HG03159 (cell line): ENCODE measurements around the gene DOCK2.
"Not testable (repeated sequence)": the region's sequence is repeated elsewhere in the genome, so short reads cannot be mapped to it uniquely, and the experiment has no call there.

Experiments
- ATAC-seq: cut with Tn5 transposase; IDR thresholded peaks from one replicate; pipeline ENCODE4 v1.9.1; 2021; ENCODE audit warnings: mild to moderate bottlenecking, moderate library complexity; ENCODE audit not compliant: unreplicated experiment

DOCK2 gene

DNA sequence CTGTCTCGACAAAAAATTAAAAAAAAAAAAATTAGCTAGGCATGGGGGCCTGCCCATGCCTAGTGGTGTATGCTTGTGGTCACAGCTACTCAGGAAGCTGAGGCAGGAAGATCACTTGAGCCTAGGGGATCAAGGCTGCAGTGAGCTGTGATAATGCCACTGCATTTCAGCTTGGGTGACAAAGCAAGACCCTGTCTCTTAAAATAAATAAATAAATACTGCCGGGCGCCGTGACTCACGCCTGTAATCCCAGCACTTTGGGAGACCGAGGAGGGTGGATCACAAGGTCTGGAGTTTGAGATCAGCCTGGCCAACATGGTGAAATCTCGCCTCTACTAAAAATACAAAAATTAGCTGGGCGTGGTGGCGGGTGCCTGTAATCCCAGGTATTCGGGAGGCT, 115.5 kb downstream of the DOCK2 start:
- not testable (repeated sequence) for ATAC-seq

DNA sequence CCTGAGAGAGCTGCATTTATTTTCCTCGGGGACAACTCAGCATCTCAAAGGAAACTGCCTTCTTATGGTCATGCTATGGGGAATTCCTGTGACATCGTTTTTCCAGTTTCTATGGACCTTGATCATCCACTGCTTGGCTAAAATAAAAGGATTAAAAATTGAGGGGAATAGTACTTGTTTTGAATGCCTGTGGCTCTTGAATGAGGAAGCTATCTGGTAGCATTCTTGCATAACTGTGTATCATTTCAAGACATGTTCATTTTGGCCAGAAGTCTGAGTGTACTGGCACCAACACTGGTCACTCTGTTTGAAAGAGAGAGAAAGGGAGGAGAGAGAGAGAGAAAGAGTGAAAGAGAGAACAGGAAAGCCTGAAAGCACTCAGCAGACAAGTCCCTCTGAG, 116.7 kb downstream of the DOCK2 start:
- ATAC-seq = no peak

GRCh38 chr5:169754737-169755136, 117.7 kb downstream of the DOCK2 start:
- no peak for ATAC-seq

DNA sequence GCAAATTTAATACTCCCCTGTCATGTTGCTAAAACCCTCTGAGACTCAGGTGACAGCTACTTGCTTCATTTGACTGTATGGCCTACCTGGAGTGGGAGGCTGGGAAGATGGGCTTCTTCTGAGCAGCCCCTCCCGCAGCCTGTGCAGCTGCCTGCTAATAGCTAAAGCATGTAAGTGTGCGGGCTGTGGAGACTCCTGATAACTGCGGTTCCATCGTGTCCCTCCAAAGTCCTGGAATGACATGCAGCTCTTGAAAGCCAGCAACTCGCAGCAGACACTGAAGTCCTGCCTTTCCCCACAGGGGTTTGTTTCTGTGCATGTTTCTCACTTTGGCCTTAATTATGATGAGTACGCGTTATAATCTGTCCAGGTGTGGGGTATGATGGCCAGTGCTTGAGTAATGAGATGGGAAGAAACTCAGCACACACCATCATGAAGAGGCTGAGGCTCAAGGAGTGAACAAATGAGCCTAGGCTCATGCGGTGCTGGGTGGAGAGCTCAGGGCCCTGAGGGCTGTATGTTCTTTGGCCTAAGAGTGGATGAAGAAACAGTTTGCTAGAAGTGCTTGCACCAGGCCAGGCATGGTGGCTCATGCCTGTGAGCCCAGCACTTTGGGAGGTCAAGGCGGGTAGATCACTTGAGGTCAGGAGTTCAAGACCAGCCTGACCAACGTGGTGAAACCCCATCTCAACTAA, 119.1 kb downstream of the DOCK2 start:
- no peak for ATAC-seq

DNA sequence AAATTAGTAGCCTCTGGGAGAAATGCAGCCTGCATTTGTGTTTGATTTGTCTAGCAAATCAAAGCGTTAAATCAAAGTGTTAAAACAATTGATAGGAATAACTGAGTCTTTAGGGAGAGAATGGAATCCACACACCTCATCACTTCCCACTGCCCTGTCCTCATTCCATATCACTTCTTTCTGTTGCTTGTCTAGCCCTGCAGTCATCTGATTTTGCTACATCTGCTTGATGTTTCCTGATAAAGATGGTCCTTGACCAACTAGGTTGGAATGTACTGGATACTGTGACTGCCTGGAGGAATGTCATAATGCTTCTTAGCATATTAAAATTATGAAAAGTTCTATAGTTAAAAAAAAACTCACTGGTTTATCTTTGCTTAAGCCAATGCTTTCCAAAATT, 119.9 kb downstream of the DOCK2 start:
- ATAC-seq = no peak

GRCh38 chr5:169758886-169759285, 121.8 kb downstream of the DOCK2 start:
- no peak for ATAC-seq

DNA sequence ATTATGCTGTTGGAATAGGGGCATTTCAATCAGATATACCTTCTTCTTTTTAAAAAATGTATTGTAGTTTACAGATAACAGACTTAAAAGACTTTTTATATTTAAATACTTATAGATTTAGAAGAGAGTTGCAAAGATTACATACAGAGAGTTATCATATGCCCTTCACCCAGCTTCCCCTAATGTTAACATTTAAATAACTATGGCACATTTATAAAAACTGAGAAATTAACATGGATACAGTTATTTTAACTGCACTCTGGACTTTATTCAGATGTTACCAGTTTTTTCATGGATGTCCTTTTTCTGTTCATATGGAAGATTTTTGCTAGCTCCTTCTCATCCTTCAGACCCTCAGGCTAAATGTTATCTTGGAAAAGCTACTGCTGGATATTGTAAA, 123.2 kb downstream of the DOCK2 start:
- no peak for ATAC-seq

DNA sequence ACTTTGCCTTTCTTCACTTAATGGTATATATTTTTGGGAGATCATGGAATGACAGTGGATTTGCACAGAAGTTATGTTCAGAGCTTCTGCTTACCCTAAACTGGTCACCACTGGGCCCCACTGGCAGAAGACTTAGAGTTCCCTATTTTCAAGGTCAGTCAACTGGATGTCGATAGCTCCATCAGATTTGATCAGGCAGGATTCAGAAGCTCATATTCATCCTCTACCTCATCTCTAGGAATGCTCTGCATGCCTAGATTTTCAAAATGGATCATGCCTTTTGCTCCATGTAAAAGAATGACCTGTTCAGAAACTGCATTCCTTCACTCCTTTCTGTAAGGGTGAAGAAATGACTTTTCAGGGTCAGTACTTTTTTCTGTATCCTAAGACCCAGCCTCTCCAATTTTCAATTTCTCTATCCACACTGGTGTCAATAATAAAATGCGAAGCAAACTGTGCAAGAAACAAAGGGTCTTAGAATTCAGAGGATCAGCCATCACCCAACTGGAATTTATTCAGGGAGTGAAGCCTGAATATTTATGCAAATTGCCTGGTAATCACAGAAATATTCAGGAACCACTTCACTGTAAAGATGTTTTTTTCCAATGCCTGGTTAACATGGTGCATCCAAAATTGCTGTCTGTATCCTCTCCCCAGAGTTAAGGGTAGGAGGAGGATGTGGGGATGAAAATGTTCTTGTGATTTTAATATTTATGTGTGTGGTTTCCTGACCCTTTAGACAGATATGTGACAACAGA, 125.4 kb downstream of the DOCK2 start:
- ATAC-seq = no peak

DNA sequence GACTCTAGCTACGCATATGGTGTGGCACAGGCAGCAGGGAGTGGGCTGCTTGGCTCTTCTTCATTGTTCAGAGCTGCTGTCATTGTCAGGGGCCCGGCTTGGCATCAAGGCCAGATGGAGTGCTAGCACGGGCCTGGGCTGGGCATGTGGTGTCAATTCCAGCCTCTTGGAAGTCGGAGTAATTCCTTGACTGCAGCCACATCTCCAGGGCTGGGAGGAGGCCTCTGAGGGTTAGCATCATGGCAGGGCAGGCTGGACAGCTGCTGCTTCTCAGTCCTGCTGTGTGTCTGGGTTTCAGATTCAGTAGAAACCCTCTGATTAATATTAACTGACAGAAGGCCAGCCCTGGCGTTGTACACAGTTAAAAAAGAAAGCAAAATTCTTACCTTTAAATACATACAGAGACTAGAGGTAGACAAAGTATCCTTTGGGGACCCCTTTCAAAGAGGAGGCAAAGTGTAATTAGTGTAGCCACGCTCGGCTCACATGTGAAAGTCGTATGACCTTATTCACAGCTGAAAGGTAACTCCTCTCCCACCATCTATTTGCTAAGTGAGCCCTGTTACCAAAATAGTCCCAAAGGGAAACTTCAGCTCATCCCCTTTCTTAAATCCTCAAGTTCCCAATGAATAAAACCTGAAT, 126.4 kb downstream of the DOCK2 start:
- ATAC-seq = peak; percentile 73

GRCh38 chr5:169764018-169764378, 126.9 kb downstream of the DOCK2 start:
- no peak for ATAC-seq

GRCh38 chr5:169765176-169765996, 128.3 kb downstream of the DOCK2 start:
- no peak for ATAC-seq

- not testable (repeated sequence) for ATAC-seq
Measured at GRCh38 chr5:169766943-169767342, 129.9 kb downstream of the DOCK2 start.

DNA sequence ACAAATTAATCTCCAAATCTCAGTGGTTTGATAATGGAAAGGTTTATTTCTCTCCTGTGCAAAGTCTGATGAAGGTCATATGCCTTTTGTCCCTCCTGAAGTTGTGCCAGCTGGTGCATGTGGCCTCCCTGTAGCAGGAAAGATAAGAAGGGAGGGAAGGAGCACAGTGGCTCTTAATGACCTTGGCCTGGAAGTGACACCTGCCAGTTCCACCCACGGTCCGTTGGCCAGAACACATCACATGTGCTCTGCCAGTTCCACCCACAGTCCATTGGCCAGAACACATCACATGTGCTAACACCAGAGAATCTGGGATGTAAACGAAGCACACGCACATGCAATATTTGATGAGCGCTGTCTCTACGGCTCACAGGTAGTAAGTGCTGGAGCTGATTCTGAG, 130.9 kb downstream of the DOCK2 start:
- ATAC-seq = no peak

- ATAC-seq = no peak
Measured at GRCh38 chr5:169768416-169768815, 131.3 kb downstream of the DOCK2 start.

DNA sequence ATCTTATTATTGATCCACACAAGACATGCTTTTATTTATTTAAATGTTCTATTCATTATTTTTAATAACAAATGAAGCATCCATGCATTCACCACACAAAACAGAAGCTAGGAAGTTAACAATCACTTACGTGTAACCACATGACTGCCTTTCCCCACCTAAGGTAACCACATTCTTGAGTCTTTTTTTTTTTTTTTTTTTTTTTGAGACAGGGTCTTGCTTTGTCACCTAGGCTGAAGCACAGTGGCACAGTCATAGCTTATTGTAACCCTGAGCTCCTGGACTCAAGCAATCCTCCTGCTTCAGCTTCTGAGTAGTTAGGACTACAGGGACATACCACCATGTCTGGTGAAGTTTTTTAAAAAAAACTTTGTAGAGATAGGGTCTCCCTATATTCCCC, 133.0 kb downstream of the DOCK2 start:
- no peak for ATAC-seq

DNA sequence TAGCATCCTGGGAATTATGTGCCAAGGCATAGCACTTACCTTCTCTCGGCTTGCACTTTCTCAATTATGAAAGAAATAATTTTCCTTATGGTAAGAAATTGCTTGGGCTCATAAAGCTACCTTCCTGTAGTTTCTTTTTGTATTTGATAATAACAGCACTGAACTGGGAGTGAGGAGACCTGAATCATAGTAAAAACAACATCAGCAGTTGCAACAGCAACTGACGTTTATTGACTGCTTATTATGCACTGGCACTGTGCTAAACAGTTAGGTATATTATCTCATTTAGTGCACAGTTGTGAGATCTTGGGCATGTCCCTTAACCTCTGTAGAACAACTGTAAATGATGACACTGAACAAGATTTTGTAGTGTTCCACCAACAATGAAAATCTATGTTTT, 135.2 kb downstream of the DOCK2 start:
- ATAC-seq = no peak

- ATAC-seq = no peak
Measured at GRCh38 chr5:169772688-169773087, 135.6 kb downstream of the DOCK2 start.

DNA sequence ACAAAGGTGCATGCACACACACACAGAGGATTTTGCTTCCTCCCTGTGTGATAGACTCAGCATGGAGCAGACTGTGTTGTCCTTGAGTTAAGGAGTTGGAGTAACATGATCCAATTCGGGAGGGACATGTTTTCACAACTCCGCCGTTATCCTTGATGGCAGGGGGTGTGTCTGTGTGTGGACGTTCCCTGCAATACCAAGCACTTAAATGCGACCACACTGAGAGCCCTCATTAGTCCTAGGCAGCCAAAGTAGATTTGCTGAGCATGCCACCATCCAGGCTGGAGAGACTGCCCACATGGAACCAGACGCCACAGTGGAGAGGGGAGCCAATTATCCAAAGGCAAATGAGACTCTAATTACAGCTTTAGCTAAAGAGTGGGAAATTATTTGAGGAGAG, 140.1 kb downstream of the DOCK2 start:
- no peak for ATAC-seq

GRCh38 chr5:169778622-169779596, 141.8 kb downstream of the DOCK2 start:
- peak; percentile 99 for ATAC-seq
